LNCaP clone FGC (cell line): ENCODE measurements around the gene MAN1C1.
A peak's percentile ranks its signal among the peaks of the same experiment; 100 is the strongest.

ENCODE experiments used
- DNase-seq: peaks from one replicate; pipeline ENCODE4 v3.0.0-alpha.2; 2011; ENCODE audit warnings: low read depth
- H3K4me3 ChIP-seq: 2 replicates; pipeline ENCODE4 v1.5.1; 2011; ENCODE audit warnings: mild to moderate bottlenecking, low read depth, low read length, control low read depth
- CTCF ChIP-seq: IDR thresholded peaks from 2 replicates; pipeline ENCODE4 v1.5.1; 2012; ENCODE audit warnings: mild to moderate bottlenecking; ENCODE audit not compliant: control insufficient read depth, insufficient read depth; ENCODE audit errors: extremely low read depth

The MAN1C1 gene

GRCh38 chr1:25748531-25749205 is 132.1 kb downstream of the MAN1C1 start:
- DNase-seq = peak; percentile 43
- H3K4me3 ChIP-seq = no peak overlapping the region
- no peak for TF ChIP-seq CTCF

GRCh38 chr1:25750923-25751605 is 134.5 kb downstream of the MAN1C1 start:
- DNase-seq = no peak
- no peak overlapping the region for H3K4me3 ChIP-seq
- TF ChIP-seq CTCF = no peak

GRCh38 chr1:25754470-25755181 is 138.0 kb downstream of the MAN1C1 start:
- no peak for DNase-seq
- no peak overlapping the region for H3K4me3 ChIP-seq
- no peak for TF ChIP-seq CTCF

- DNase-seq = no peak
- no peak for TF ChIP-seq CTCF
- H3K4me3 ChIP-seq = no peak overlapping the region
These were observed 139.0 kb downstream of the MAN1C1 start for GRCh38 chr1:25755475-25756125.

- no peak for TF ChIP-seq CTCF
- no peak for DNase-seq
These were observed 139.6 kb downstream of the MAN1C1 start for GRCh38 chr1:25756215-25756614.

GRCh38 chr1:25757151-25757845 is 140.7 kb downstream of the MAN1C1 start:
- H3K4me3 ChIP-seq = no peak overlapping the region
- no peak for TF ChIP-seq CTCF
- no peak for DNase-seq

More at GRCh38 chr1:25756215-25756614, 139.6 kb downstream of the MAN1C1 start:
- no peak overlapping the region for H3K4me3 ChIP-seq
